GM23248 (cell line): ENCODE results near the gene GALNT2. TPM values are rescaled to one million over a fixed set of nuclear protein-coding genes. Genes with fewer than 3 reads are reported as not detected.
A peak's percentile ranks its signal among the peaks of the same experiment; 100 is the strongest.

Experiments
- DNase-seq: peaks from one replicate; pipeline ENCODE4 v3.0.0-alpha.2; 2015
- H2AFZ ChIP-seq: fragments of 200-600 bp; sonication (generic); 2 replicates; pipeline ENCODE4 v1.6.1; 2016; ENCODE audit warnings: antibody characterized with exemption
- H3F3A ChIP-seq: fragments of 200-600 bp; sonication (generic); 2 replicates; pipeline ENCODE4 v1.6.1; 2016; ENCODE audit warnings: mild to moderate bottlenecking, antibody characterized with exemption, mixed run types; ENCODE audit not compliant: insufficient read depth
- H3K27ac ChIP-seq: fragments of 200-600 bp; sonication (generic); 2 replicates; pipeline ENCODE4 v1.5.1; 2016; ENCODE audit warnings: mild to moderate bottlenecking
- H3K27me3 ChIP-seq: fragments of 200-600 bp; sonication (generic); replicated peaks from 2 replicates; pipeline ENCODE4 v1.6.1; 2016; ENCODE audit warnings: mild to moderate bottlenecking; ENCODE audit not compliant: insufficient read depth
- H3K36me3 ChIP-seq: fragments of 200-600 bp; sonication (generic); 2 replicates; pipeline ENCODE4 v1.6.1; 2016; ENCODE audit warnings: low read depth, mild to moderate bottlenecking
- H3K4me1 ChIP-seq: fragments of 200-600 bp; sonication (generic); 2 replicates; pipeline ENCODE4 v1.6.1; 2016; ENCODE audit warnings: mild to moderate bottlenecking; ENCODE audit not compliant: insufficient read depth
- H3K4me2 ChIP-seq: fragments of 200-600 bp; sonication (generic); one replicate; pipeline ENCODE4 v1.6.1; 2016; ENCODE audit warnings: mild to moderate bottlenecking; ENCODE audit not compliant: unreplicated experiment
- H3K4me3 ChIP-seq: fragments of 200-600 bp; sonication (generic); 2 replicates; pipeline ENCODE4 v1.5.1; 2016; ENCODE audit warnings: mild to moderate bottlenecking
- H3K79me2 ChIP-seq: fragments of 200-600 bp; sonication (generic); 2 replicates; pipeline ENCODE4 v1.6.1; 2016; ENCODE audit warnings: mild to moderate bottlenecking; ENCODE audit not compliant: insufficient read depth
- H3K9ac ChIP-seq: fragments of 200-600 bp; sonication (generic); 2 replicates; pipeline ENCODE4 v1.6.1; 2016; ENCODE audit warnings: mild to moderate bottlenecking
- H3K9me2 ChIP-seq: fragments of 200-600 bp; sonication (generic); 2 replicates; pipeline ENCODE4 v1.6.1; 2016; ENCODE audit warnings: mixed run types, mild to moderate bottlenecking, moderate library complexity; ENCODE audit not compliant: insufficient read depth
- H3K9me3 ChIP-seq: fragments of 200-600 bp; sonication (generic); one replicate; pipeline ENCODE4 v1.6.1; 2017; ENCODE audit warnings: low read depth
- H4K20me1 ChIP-seq: fragments of 200-600 bp; sonication (generic); 2 replicates; pipeline ENCODE4 v1.6.0; 2016; ENCODE audit not compliant: insufficient read depth
- EZH2 ChIP-seq: fragments of 200-600 bp; sonication (generic); IDR thresholded peaks from 2 replicates; pipeline ENCODE4 v1.6.1; 2018; ENCODE audit warnings: antibody characterized with exemption, mild to moderate bottlenecking; ENCODE audit not compliant: insufficient read depth, poor library complexity, severe bottlenecking
- EZH2phosphoT487 ChIP-seq: fragments of 200-600 bp; sonication (generic); IDR thresholded peaks from 2 replicates; pipeline ENCODE4 v1.6.1; 2018; ENCODE audit warnings: antibody characterized with exemption, moderate library complexity, mild to moderate bottlenecking, low read depth; ENCODE audit not compliant: insufficient read depth
- WGBS, 2 experiments: methylation state at CpG; one replicate each; pipeline ENCODE4 v1.1.6; 2015 to 2017; ENCODE audit warnings: low lambda C conversion rate in 2 of 2, low coverage in 1 of 2; ENCODE audit errors: missing lambda C conversion rate in 2 of 2; 5-methylcytosine and 5-hydroxymethylcytosine counted together
- in situ Hi-C: fragments of 300-500 bp; cut with MboI; formaldehyde crosslinking; loops from 2 replicates; pipeline ENCODE4 v1.15.0; 2020
- polyA plus RNA-seq: library from polyadenylated mRNA; unstranded; fragments of >200 nt; fragmentation: Nextera tagmentation; extraction: Ambion mirVana; gene quantifications from 2 replicates; pipeline ENCODE4 v1.2.1, GENCODE V29; 2016
- total RNA-seq: library from RNA; depleted of rRNA; stranded (reverse); fragments of >200 nt; shearing (Covaris generic); gene quantifications from 2 replicates; pipeline ENCODE4 v1.2.3, GENCODE V29; 2014

The GALNT2 gene
- total and polyA plus RNA-seq, 2 experiments from 2014 or later: 111 to 124 TPM

DNA sequence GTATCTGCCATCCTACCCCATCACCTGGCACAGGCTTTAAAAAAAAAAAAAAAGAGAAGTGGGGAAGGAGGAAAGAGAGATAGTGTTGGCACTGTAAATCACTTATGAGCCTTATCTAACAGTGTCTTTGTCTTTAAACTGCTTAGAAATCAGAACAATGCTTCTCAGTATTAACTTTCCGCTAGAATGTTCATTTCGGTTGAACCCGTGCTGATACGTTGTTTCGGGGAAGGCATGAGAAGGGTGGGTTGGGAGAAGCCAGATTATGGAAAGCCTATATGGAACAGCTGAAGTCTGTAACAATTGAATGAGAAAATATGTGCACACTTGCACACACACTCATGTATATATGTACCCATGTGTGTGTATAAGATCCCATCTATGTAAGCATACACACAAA is 170.8 kb downstream of the GALNT2 start:
- H2AFZ ChIP-seq: no peak overlapping the region
- H3K9me2 ChIP-seq: no peaks in the 10 kb centered on the region
- no peak overlapping the region for H3K9ac ChIP-seq
- TF ChIP-seq EZH2phosphoT487: no peak
- TF ChIP-seq EZH2: no peak
- in situ Hi-C loops: no loop called here
- H3K4me2 ChIP-seq: no peak overlapping the region
- H3K27me3 ChIP-seq: no peaks in the 10 kb centered on the region
- H3K27ac ChIP-seq: no peak overlapping the region
- H3K9me3 ChIP-seq: no peaks in the 10 kb centered on the region
- no peaks in the 10 kb centered on the region for H4K20me1 ChIP-seq
- DNase-seq: no peak
- no peak overlapping the region for H3K4me3 ChIP-seq
- 96 to 98% methylated on average over 5 of the region's 5 CpGs for WGBS, 2 experiments
- peaks cover 43% of the 10 kb centered on the region for H3K79me2 ChIP-seq
- H3K4me1 ChIP-seq: no peaks in the 10 kb centered on the region
- H3F3A ChIP-seq: 0 out of 2 replicates have a peak, but pooled peaks cover 5% of the 10 kb centered on the region
- peaks cover 12% of the 10 kb centered on the region; the same call in 1 of the 2 replicates for H3K36me3 ChIP-seq

DNA sequence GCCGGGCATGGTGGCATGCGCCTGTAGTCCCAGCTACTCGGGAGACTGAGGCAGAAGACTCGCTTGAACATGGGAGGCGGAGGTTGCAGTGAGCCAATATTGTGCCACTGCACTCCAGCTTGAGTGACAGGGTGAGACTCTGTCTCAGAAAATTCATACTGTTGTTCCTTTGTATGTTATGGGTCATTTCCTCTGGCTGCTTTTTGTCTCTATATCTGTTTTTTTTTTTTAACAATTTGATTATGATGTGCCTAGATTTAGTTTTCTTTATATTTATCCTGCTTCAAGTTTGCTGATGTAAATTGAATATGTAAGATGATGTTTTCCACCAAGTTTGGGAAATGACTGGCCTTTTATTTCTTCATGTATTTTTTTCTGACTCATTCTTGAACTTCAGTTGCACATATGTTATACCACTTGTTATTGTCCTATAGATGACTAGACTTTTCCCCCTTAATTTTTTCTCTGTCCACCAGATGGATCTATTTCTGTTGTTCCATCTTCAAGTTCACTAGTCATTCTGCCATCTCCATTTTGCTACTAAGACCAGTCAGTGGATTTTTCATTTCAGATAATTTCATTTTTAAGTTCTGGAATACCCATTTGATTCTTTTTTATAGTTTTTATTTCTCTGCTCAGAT is 173.5 kb downstream of the GALNT2 start:
- DNase-seq: peak; percentile 20
- no peak overlapping the region for H3K9ac ChIP-seq
- TF ChIP-seq EZH2phosphoT487 (no peak), EZH2 (no peak)
- no peak overlapping the region for H3K4me2 ChIP-seq
- no peaks in the 10 kb centered on the region for H3K9me2 ChIP-seq
- no peaks in the 10 kb centered on the region for H4K20me1 ChIP-seq
- H3K27ac ChIP-seq: no peak overlapping the region
- H3K4me3 ChIP-seq: no peak overlapping the region
- peaks cover 18% of the 10 kb centered on the region; the same call in 1 of the 2 replicates for H3K79me2 ChIP-seq
- in situ Hi-C loops: no loop called here
- H3K36me3 ChIP-seq: peaks cover 12% of the 10 kb centered on the region; the same call in 1 of the 2 replicates
- H3K27me3 ChIP-seq: no peaks in the 10 kb centered on the region
- H3K9me3 ChIP-seq: no peaks in the 10 kb centered on the region
- 97 to 100% methylated on average over 5 of the region's 5 CpGs for WGBS, 2 experiments
- H2AFZ ChIP-seq: no peak overlapping the region
- 0 out of 2 replicates have a peak, but pooled peaks cover 5% of the 10 kb centered on the region for H3F3A ChIP-seq
- H3K4me1 ChIP-seq: peaks cover 6% of the 10 kb centered on the region; the same call in 1 of the 2 replicates

- Histone ChIP-seq H4K20me1 (no peaks in the 10 kb centered on the region), H3K9me3 (no peaks in the 10 kb centered on the region), H3K79me2 (peaks cover 11% of the 10 kb centered on the region; the same call in 1 of the 2 replicates), H3K4me2 (no peak overlapping the region), H2AFZ (no peak overlapping the region), H3F3A (0 out of 2 replicates have a peak, but pooled peaks cover 5% of the 10 kb centered on the region), H3K27ac (no peak overlapping the region), H3K4me3 (no peak overlapping the region), H3K36me3 (peaks cover 21% of the 10 kb centered on the region; the same call in 1 of the 2 replicates), H3K4me1 (peaks cover 6% of the 10 kb centered on the region; the same call in 1 of the 2 replicates), H3K27me3 (no peaks in the 10 kb centered on the region), H3K9ac (no peak overlapping the region), H3K9me2 (no peaks in the 10 kb centered on the region)
- WGBS, 2 experiments: 94% methylated on average over 6 of the region's 6 CpGs
- no peak for DNase-seq
- in situ Hi-C loops: no loop called here
- no peak for TF ChIP-seq EZH2phosphoT487
- no peak for TF ChIP-seq EZH2
Measured at GRCh38 chr1:230242326-230242725, 175.3 kb downstream of the GALNT2 start.

GRCh38 chr1:230243146-230243545 is 176.1 kb downstream of the GALNT2 start:
- Histone ChIP-seq H3K9me2 (no peaks in the 10 kb centered on the region), H3K4me2 (no peak overlapping the region), H3K4me1 (peaks cover 7% of the 10 kb centered on the region), H3K9me3 (no peaks in the 10 kb centered on the region), H3F3A (0 out of 2 replicates have a peak, but pooled peaks cover 5% of the 10 kb centered on the region), H3K79me2 (peaks cover 11% of the 10 kb centered on the region; the same call in 1 of the 2 replicates), H3K9ac (no peak overlapping the region), H3K27ac (no peak overlapping the region), H4K20me1 (no peaks in the 10 kb centered on the region), H3K36me3 (peaks cover 21% of the 10 kb centered on the region; the same call in 1 of the 2 replicates), H3K4me3 (no peak overlapping the region), H3K27me3 (no peaks in the 10 kb centered on the region), H2AFZ (no peak overlapping the region)
- in situ Hi-C loops: no loop called here
- TF ChIP-seq EZH2 (no peak), EZH2phosphoT487 (no peak)
- WGBS, 2 experiments: 95 to 97% methylated on average over 15 to 17 of the region's 17 CpGs
- DNase-seq: no peak
